K562 (cell line): ENCODE measurements around the gene GKAP1. TPM values are rescaled to one million over a fixed set of nuclear protein-coding genes. Genes with fewer than 3 reads are reported as not detected.
"Not testable (repeated sequence)": the region's sequence is repeated elsewhere in the genome, so short reads cannot be mapped to it uniquely, and the experiment has no call there.

ENCODE experiments used
- ATAC-seq: fragments of 200-7000 bp; cut with Tn5 transposase; 3 replicates; pipeline ENCODE4 v1.9.1; 2020; ENCODE audit warnings: moderate library complexity
- BruUV-seq: library from RNA; stranded (reverse); fragments of 400-500 nt; replicated peaks from 2 replicates; lab custom pipeline; 2021; lab: Mats Ljungman, UMichigan
- CTCF ChIA-PET: fragments of 300-600 bp; formaldehyde crosslinking; extraction: SDS; loops from one replicate; lab custom pipeline; 2021; ENCODE audit warnings: low intra/inter-chr PET ratio; lab: Yijun Ruan, JAX
- POLR2A ChIA-PET: fragments of 300-600, 350-650 bp; sonication (Branson Sonifier 250); formaldehyde crosslinking; extraction: SDS; loops from one replicate; lab custom pipeline; 2021; ENCODE audit warnings: antibody characterized with exemption, inconsistent platforms; lab: Yijun Ruan, JAX
- DNase-seq, 4 experiments: peaks; one replicate each; pipeline versions ENCODE4 v3.0.0 to v3.0.0-alpha.2; 2011 to 2018; ENCODE audit warnings: low spot score in 3 of 4, mixed read lengths in 3 of 4; ENCODE audit errors: extremely low read depth in 1 of 4
- FAIRE-seq: peaks from 2 replicates; lab custom pipeline; 2011; peaks lifted over from hg19 to GRCh38; lab: Jason Lieb, UNC
- H2AFZ ChIP-seq: 2 replicates; pipeline ENCODE4 v1.6.0; 2011; ENCODE audit warnings: low read depth, low read length, control low read depth, inconsistent platforms
- H3K27ac ChIP-seq: fragments of 200-600 bp; 3 replicates; pipeline ENCODE4 v1.8.0; 2011; ENCODE audit warnings: low read depth, mild to moderate bottlenecking, control low read depth, inconsistent platforms, low read length, moderate library complexity, mixed read lengths; ENCODE audit errors: extremely low read depth
- H3K27me3 ChIP-seq, 2 experiments: fragments of 300-600 bp in 1 of 2; 2 replicates in 1 of 2; 3 replicates in 1 of 2; pipeline versions ENCODE4 v1.6.0 to v1.8.0; 2011; ENCODE audit warnings: inconsistent platforms in 2 of 2, low read length in 2 of 2, mild to moderate bottlenecking in 1 of 2, mixed read lengths in 1 of 2, moderate library complexity in 1 of 2; ENCODE audit not compliant: control insufficient read depth in 2 of 2, insufficient read depth in 2 of 2
- H3K36me3 ChIP-seq: fragments of 300-600 bp; 3 replicates; pipeline ENCODE4 v1.8.0; 2011; ENCODE audit warnings: mild to moderate bottlenecking, low read length, inconsistent platforms; ENCODE audit not compliant: control insufficient read depth, insufficient read depth
- H3K4me1 ChIP-seq, 2 experiments: fragments of 200-600 bp in 1 of 2; replicated peaks in 1 of 2; 2 replicates in 1 of 2; 3 replicates in 1 of 2; pipeline versions ENCODE4 v1.5.1 to v1.8.0; 2011; ENCODE audit warnings: inconsistent platforms in 2 of 2, low read length in 2 of 2, mild to moderate bottlenecking in 1 of 2, mixed read lengths in 1 of 2, moderate library complexity in 1 of 2; ENCODE audit not compliant: control insufficient read depth in 2 of 2, insufficient read depth in 2 of 2
- H3K4me2 ChIP-seq: 2 replicates; pipeline ENCODE4 v1.6.1; 2011; ENCODE audit warnings: low read length, control low read depth, inconsistent platforms, mixed read lengths; ENCODE audit not compliant: insufficient read depth
- H3K4me3 ChIP-seq: fragments of 200-600 bp; sonication (generic), shearing (Covaris generic); 2 replicates; pipeline ENCODE4 v1.5.1; 2016; ENCODE audit warnings: control low read depth, inconsistent platforms
- H3K79me2 ChIP-seq: fragments of 200-600 bp; 3 replicates; pipeline ENCODE4 v1.8.0; 2011; ENCODE audit warnings: low read length, inconsistent platforms; ENCODE audit not compliant: control insufficient read depth, insufficient read depth
- H3K9ac ChIP-seq, 2 experiments: 2 replicates each; pipeline versions ENCODE4 v1.6.0 to v1.6.1; 2011; ENCODE audit warnings: low read depth in 2 of 2, low read length in 2 of 2, control low read depth in 1 of 2, inconsistent platforms in 1 of 2, mild to moderate bottlenecking in 1 of 2, mixed read lengths in 1 of 2; ENCODE audit not compliant: insufficient read depth in 1 of 2
- H3K9me1 ChIP-seq: one replicate; pipeline ENCODE4 v1.6.0; 2011; ENCODE audit warnings: inconsistent platforms, mild to moderate bottlenecking, low read length, moderate library complexity; ENCODE audit not compliant: control insufficient read depth, insufficient read depth
- H3K9me3 ChIP-seq: replicated peaks from 2 replicates; pipeline ENCODE4 v1.5.1; 2011; ENCODE audit warnings: low read depth, low read length, inconsistent platforms; ENCODE audit not compliant: control insufficient read depth, insufficient read depth
- H4K20me1 ChIP-seq: replicated peaks from 2 replicates; pipeline ENCODE4 v1.6.1; 2011; ENCODE audit warnings: low read length, inconsistent platforms, mixed read lengths; ENCODE audit not compliant: control insufficient read depth, insufficient read depth
- ZBTB7A ChIP-seq: IDR thresholded peaks from 2 replicates; pipeline ENCODE4 v1.6.1; 2011; ENCODE audit warnings: low read depth, mild to moderate bottlenecking, low read length, moderate library complexity, borderline replicate concordance; ENCODE audit not compliant: control insufficient read depth
- WGBS: fragments of 100-300 bp; shearing (Covaris generic); methylation state at CpG from one replicate; pipeline ENCODE4 v1.1.6; 2016; ENCODE audit warnings: low coverage, mixed read lengths; ENCODE audit not compliant: insufficient coverage; ENCODE audit errors: missing lambda C conversion rate; 5-methylcytosine and 5-hydroxymethylcytosine counted together
- in situ Hi-C: fragments of 300-500 bp; cut with MboI; formaldehyde crosslinking; loops from 4 replicates; pipeline ENCODE4 v1.15.0; 2018; ENCODE audit warnings: inconsistent platforms, mixed read lengths
- intact Hi-C: fragments of 100-400 bp; cut with micrococcal nuclease; formaldehyde crosslinking; loops from 2 replicates; pipeline ENCODE4 v1.14.2; 2022
- polyA plus RNA-seq, 8 experiments: library from polyadenylated mRNA; depleted of rRNA in 4 of 8; stranded (reverse) in 5 of 8; unstranded in 3 of 8; fragments of >200 nt; fragmentation: Nextera tagmentation in 2 of 8; fragmentation: Illumina TruSeq in 1 of 8; extraction: Ambion mirVana in 2 of 8; extraction: Trizol in 1 of 8; gene quantifications; 2 replicates each; pipeline versions ENCODE4 v1.2.1 to v1.2.3, GENCODE V29; 2011 to 2014; ENCODE audit warnings: inconsistent platforms in 1 of 8, missing spikeins in 1 of 8
- total RNA-seq, 7 experiments: library from RNA; depleted of rRNA in 6 of 7; stranded (reverse); fragments of >200 nt in 6 of 7; fragmentation: Illumina TruSeq in 2 of 7; extraction: Trizol in 2 of 7; gene quantifications; 2 replicates each; pipeline versions ENCODE4 v1.2.1 to v1.2.3, GENCODE V29; 2011 to 2021; ENCODE audit warnings: low replicate concordance in 1 of 7

Gene GKAP1
- total and polyA plus RNA-seq, 9 of the 15 experiments (the other 6 are each of a cell fraction or from before 2014, with no cell fraction given) = 1.0 to 3.8 (median 2.7) TPM

GRCh38 chr9:83824986-83825623 lies 7.5 kb upstream of the GKAP1 start:
- H3K4me3 ChIP-seq, H3K9ac ChIP-seq, FAIRE-seq, H3K4me2 ChIP-seq, H4K20me1 ChIP-seq, intact Hi-C loops, H2AFZ ChIP-seq, CTCF ChIA-PET, H3K36me3 ChIP-seq, DNase-seq, H3K27me3 ChIP-seq, H3K9me3 ChIP-seq, in situ Hi-C loops, H3K9me1 ChIP-seq, POLR2A ChIA-PET, BruUV-seq, H3K79me2 ChIP-seq, H3K27ac ChIP-seq, H3K4me1 ChIP-seq, ATAC-seq: not testable (repeated sequence)
- 18% methylated on average over 3 of the region's 3 CpGs for WGBS

GRCh38 chr9:83817011-83817355 lies 586 bp downstream of the GKAP1 start:
- DNase-seq, BruUV-seq, ATAC-seq: not testable (repeated sequence)

More at GRCh38 chr9:83817011-83817355, 586 bp downstream of the GKAP1 start:
- H3K4me1 ChIP-seq, in situ Hi-C loops, H3K9me1 ChIP-seq, H3K27me3 ChIP-seq, H3K9me3 ChIP-seq, H3K79me2 ChIP-seq, POLR2A ChIA-PET, FAIRE-seq, H3K27ac ChIP-seq, CTCF ChIA-PET, H3K36me3 ChIP-seq, H4K20me1 ChIP-seq: not testable (repeated sequence)
- peak; percentile 14; the same call in 1 of the 2 replicates for TF ChIP-seq ZBTB7A
- Histone ChIP-seq H3K4me2 (peak overlapping the region; percentile 52; the same call in 1 of the 2 replicates), H3K4me3 (peak overlapping the region; percentile 54), H3K9ac (peak overlapping the region; percentile 41 to 89; a peak in 3 of 4 replicates), H2AFZ (peak overlapping the region; percentile 68)
- WGBS = under 1% methylated on average over 27 of the region's 38 CpGs
- intact Hi-C loops = loop anchor here (10.0 kb wide), 3 partner anchors 108 to 192 kb away; partner anchors contain the start of genes IDNK, KIF27 and UBQLN1
